ENCODE data around the gene FSTL1. TPM values are rescaled to one million over a fixed set of nuclear protein-coding genes. Genes with fewer than 3 reads are reported as not detected.

Gene FSTL1
- total RNA-seq, 2 experiments from 2014 or later, result 1.0 to 2.9 TPM

DNA sequence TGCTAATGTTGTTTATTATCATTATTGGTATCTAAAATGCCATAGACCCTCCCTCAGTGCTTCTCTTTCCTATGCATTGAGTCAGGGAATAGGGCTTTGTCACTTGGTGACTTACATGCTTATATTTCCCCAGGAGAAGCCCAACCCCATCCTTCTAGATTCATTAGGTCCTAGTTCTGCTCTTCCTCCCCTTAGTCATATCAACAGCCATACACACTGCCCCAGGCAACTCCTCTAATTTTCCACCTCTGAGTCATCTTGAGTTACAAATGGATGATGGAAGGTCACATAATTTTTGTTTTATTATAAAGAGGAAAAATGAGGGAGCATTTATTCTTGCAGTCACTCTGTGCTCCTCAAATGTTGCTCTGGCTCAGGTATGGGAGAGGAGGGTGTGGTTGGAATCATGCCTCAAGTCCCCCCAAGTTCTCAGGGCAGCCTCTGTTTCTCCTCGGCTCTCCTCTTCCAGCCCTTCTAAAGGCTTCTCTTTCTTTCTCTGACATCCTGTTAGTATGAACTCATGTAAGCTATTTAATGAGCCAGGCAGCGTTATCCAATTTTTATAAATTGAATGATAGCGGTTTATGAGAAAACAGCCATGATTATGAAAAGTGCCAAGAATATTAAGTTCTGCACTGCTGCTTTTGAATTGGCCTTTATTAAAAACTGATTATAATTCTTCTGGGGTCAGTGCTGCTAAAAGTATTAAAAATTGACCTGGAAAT lies 45.6 kb upstream of the FSTL1 start:
- ChIA-PET POLR2A (no interaction called here), CTCF (no interaction called here)
- Mint-ChIP-seq H3K9me3 (peaks cover 6% of the 10 kb centered on the region), H3K27ac (no peak overlapping the region), H3K4me1 (ENCODE audit: low read depth) (no peaks in the 10 kb centered on the region), H3K27me3 (peaks cover 6% of the 10 kb centered on the region), H3K4me3 (no peak overlapping the region), H3K36me3 (ENCODE audit: low read depth) (no peaks in the 10 kb centered on the region)
- intact Hi-C loops (cut with micrococcal nuclease), result no loop called here
- no peak for ATAC-seq
- no peak for DNase-seq
- TF ChIP-seq, protein P1, sequence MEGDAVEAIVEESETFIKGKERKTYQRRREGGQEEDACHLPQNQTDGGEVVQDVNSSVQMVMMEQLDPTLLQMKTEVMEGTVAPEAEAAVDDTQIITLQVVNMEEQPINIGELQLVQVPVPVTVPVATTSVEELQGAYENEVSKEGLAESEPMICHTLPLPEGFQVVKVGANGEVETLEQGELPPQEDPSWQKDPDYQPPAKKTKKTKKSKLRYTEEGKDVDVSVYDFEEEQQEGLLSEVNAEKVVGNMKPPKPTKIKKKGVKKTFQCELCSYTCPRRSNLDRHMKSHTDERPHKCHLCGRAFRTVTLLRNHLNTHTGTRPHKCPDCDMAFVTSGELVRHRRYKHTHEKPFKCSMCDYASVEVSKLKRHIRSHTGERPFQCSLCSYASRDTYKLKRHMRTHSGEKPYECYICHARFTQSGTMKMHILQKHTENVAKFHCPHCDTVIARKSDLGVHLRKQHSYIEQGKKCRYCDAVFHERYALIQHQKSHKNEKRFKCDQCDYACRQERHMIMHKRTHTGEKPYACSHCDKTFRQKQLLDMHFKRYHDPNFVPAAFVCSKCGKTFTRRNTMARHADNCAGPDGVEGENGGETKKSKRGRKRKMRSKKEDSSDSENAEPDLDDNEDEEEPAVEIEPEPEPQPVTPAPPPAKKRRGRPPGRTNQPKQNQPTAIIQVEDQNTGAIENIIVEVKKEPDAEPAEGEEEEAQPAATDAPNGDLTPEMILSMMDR (IDR thresholded peaks at IDR 0.05), result no peak

DNA sequence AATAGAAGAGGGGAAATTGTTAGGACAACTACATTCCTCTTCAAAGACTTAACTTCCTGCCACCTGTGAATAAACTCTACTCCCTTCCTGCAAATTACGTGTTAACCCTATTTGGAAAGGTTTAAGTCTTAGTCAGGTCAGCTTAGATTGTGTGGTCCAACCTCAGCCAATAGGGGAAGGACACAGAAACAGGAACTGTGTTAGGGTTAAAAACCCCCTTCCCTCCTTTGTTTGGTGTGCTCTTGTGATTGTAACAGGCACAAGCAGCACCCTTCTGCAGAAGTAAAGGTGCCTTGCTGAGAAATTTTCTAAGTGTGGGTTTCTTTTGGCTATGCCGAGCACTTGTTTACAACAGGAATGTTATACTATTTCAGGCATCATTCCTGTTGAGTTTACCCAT lies 45.0 kb upstream of the FSTL1 start:
- Mint-ChIP-seq H3K4me1 (ENCODE audit: low read depth) (no peaks in the 10 kb centered on the region), H3K4me3 (no peak overlapping the region), H3K27me3 (peaks cover 12% of the 10 kb centered on the region), H3K36me3 (ENCODE audit: low read depth) (no peaks in the 10 kb centered on the region), H3K9me3 (peaks cover 6% of the 10 kb centered on the region), H3K27ac (no peak overlapping the region)
- CTCF ChIA-PET, result no interaction called here
- POLR2A ChIA-PET, result no interaction called here
- intact Hi-C loops (cut with micrococcal nuclease), result no loop called here
- DNase-seq (no peak), ATAC-seq (no peak)
- TF ChIP-seq, protein P1 (IDR thresholded peaks at IDR 0.05), result no peak

DNA sequence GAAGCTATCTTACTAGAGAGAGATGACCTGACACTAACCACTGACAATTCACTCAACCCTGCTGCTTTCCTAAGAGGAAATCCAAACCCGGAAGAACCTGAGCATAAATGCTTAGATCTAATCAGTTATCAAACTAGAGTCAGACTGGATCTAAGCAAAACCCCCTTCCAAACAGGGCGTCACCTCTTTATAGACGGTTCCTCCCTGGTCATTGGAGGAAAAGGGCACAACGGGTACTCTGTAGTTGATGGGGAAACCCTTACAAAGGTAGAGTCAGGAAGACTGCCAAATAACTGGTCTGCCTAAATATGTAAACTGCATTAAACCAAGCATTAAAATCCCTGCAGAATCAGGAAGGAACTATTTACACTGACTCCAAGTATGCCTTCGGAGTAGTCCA lies 41.3 kb upstream of the FSTL1 start:
- peaks cover 23% of the 10 kb centered on the region for H3K27me3 Mint-ChIP-seq
- ATAC-seq (no peak), DNase-seq (no peak)
- intact Hi-C loops (cut with micrococcal nuclease), result no loop called here
- POLR2A ChIA-PET, result no interaction called here
- H3K36me3 Mint-ChIP-seq (ENCODE audit: low read depth), result no peaks in the 10 kb centered on the region
- H3K4me1 Mint-ChIP-seq (ENCODE audit: low read depth), result no peaks in the 10 kb centered on the region
- H3K27ac Mint-ChIP-seq, result no peak overlapping the region
- TF ChIP-seq, protein P1 (IDR thresholded peaks at IDR 0.05), result no peak
- H3K9me3 Mint-ChIP-seq, result peaks cover 6% of the 10 kb centered on the region
- CTCF ChIA-PET, result no interaction called here
- no peak overlapping the region for H3K4me3 Mint-ChIP-seq

DNA sequence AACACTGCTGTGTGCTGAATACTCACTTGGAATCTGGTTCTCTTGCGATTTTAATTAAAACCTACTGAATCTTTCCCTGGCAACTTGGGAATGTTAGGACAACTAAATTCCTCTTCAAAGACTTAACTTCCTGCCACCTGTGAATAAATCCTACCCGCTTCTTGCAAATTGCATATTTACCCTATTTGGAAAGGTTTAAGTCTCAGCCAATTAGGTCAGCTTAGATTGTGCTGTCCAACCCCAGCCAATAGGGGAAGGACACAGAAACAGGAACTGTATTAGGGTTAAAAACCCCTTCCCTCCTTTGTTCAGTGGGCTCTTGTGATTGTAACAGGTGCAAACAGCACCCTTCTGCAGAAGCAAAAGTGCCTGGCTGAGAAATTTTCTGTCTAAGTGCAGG lies 38.6 kb upstream of the FSTL1 start:
- ChIA-PET CTCF (no interaction called here), POLR2A (no interaction called here)
- TF ChIP-seq, protein P1 (IDR thresholded peaks at IDR 0.05), result no peak
- no peak for ATAC-seq
- Mint-ChIP-seq H3K27me3 (peaks cover 32% of the 10 kb centered on the region), H3K4me1 (ENCODE audit: low read depth) (no peaks in the 10 kb centered on the region), H3K9me3 (no peaks in the 10 kb centered on the region), H3K4me3 (no peak overlapping the region), H3K36me3 (ENCODE audit: low read depth) (no peaks in the 10 kb centered on the region), H3K27ac (no peak overlapping the region)
- intact Hi-C loops (cut with micrococcal nuclease), result no loop called here
- no peak for DNase-seq

DNA sequence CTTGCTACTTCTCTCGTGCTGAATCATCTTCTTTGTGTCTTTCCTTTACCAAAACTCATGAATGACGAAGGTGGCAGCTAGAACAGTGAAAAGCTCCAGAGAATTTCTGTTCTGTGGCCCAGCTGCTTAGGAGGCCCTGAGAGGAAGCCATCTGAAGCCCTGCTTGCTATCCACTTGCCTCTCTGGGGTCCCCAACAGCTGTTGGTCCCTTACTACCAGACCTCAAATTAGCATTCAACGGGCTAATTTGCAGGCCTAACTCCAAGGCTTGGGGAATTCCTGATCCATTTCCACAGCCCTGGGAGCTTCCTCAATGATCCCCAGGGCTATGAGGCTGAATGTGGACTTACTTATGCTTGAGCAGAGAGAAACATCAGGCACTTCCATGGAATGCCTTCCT lies 37.5 kb upstream of the FSTL1 start:
- peaks cover 32% of the 10 kb centered on the region for H3K27me3 Mint-ChIP-seq
- ChIA-PET POLR2A (no interaction called here), CTCF (no interaction called here)
- no peaks in the 10 kb centered on the region for H3K4me1 Mint-ChIP-seq (ENCODE audit: low read depth)
- no peak for DNase-seq
- no peaks in the 10 kb centered on the region for H3K36me3 Mint-ChIP-seq (ENCODE audit: low read depth)
- no peak for ATAC-seq
- no peak overlapping the region for H3K27ac Mint-ChIP-seq
- H3K4me3 Mint-ChIP-seq, result no peak overlapping the region
- no peaks in the 10 kb centered on the region for H3K9me3 Mint-ChIP-seq
- intact Hi-C loops (cut with micrococcal nuclease), result no loop called here
- TF ChIP-seq, protein P1 (IDR thresholded peaks at IDR 0.05), result no peak

Data from activated CD8-positive, alpha-beta T cell treated with anti-CD3 and anti-CD28 coated beads for 36 hours (primary cell).